Loucy (cell line): ENCODE results near the gene SLC4A9.
"Not testable (repeated sequence)": the region's sequence is repeated elsewhere in the genome, so short reads cannot be mapped to it uniquely, and the experiment has no call there.

Experiments used
- H2AFZ ChIP-seq: fragments of 200-600 bp; sonication (generic); 2 replicates; pipeline ENCODE4 v1.6.0; 2016; ENCODE audit warnings: antibody characterized with exemption, mild to moderate bottlenecking, low read length, moderate library complexity
- H3F3A ChIP-seq: fragments of 200-600 bp; 2 replicates; pipeline ENCODE4 v1.6.0; 2016; ENCODE audit warnings: antibody characterized with exemption, low read depth, mild to moderate bottlenecking
- H3K27me3 ChIP-seq: fragments of 200-600 bp; sonication (generic); 2 replicates; pipeline ENCODE4 v1.6.1; 2014; ENCODE audit warnings: low read length, mild to moderate bottlenecking; ENCODE audit not compliant: insufficient read depth, poor library complexity, severe bottlenecking
- H3K36me3 ChIP-seq: fragments of 200-600 bp; sonication (generic); 2 replicates; pipeline ENCODE4 v1.6.1; 2016; ENCODE audit warnings: low read length; ENCODE audit not compliant: insufficient read depth
- H3K4me1 ChIP-seq: fragments of 200-600 bp; sonication (generic); 2 replicates; pipeline ENCODE4 v1.5.1; 2014; ENCODE audit warnings: low read length, mild to moderate bottlenecking; ENCODE audit not compliant: insufficient read depth, poor library complexity, severe bottlenecking
- H3K4me2 ChIP-seq: fragments of 200-600 bp; sonication (generic); 2 replicates; pipeline ENCODE4 v1.6.0; 2014; ENCODE audit warnings: antibody characterized with exemption, low read length, low read depth, mild to moderate bottlenecking; ENCODE audit not compliant: poor library complexity, severe bottlenecking
- H3K4me3 ChIP-seq: fragments of 200-600 bp; sonication (generic); 2 replicates; pipeline ENCODE4 v1.5.1; 2014; ENCODE audit warnings: low read length, mild to moderate bottlenecking, mixed read lengths; ENCODE audit not compliant: poor library complexity, severe bottlenecking
- H3K79me2 ChIP-seq: fragments of 200-600 bp; sonication (generic); 2 replicates; pipeline ENCODE4 v1.6.1; 2014; ENCODE audit warnings: low read length; ENCODE audit not compliant: insufficient read depth
- H3K9ac ChIP-seq: fragments of 200-600 bp; sonication (generic); 2 replicates; pipeline ENCODE4 v1.6.0; 2014; ENCODE audit warnings: mild to moderate bottlenecking, low read depth, low read length, moderate library complexity; ENCODE audit not compliant: poor library complexity, severe bottlenecking
- H3K9me2 ChIP-seq: fragments of 200-600 bp; sonication (generic); replicated peaks from 2 replicates; pipeline ENCODE4 v1.6.1; 2016; ENCODE audit warnings: low read depth, low read length, mixed read lengths
- H3K9me3 ChIP-seq: fragments of 200-600 bp; sonication (generic); 2 replicates; pipeline ENCODE4 v1.6.1; 2014; ENCODE audit warnings: mild to moderate bottlenecking, antibody characterized with exemption, low read length, low read depth; ENCODE audit not compliant: insufficient read depth
- H4K20me1 ChIP-seq: fragments of 200-600 bp; sonication (generic); 2 replicates; pipeline ENCODE4 v1.6.0; 2014; ENCODE audit warnings: antibody characterized with exemption, low read length, mild to moderate bottlenecking; ENCODE audit not compliant: insufficient read depth, poor library complexity, severe bottlenecking
- CTCF ChIP-seq: fragments of 200-600 bp; sonication (generic); conservative IDR thresholded peaks from 2 replicates; pipeline ENCODE4 v1.5.1; 2014; ENCODE audit warnings: mild to moderate bottlenecking, antibody characterized with exemption, low read length
- EZH2phosphoT487 ChIP-seq: fragments of 200-600 bp; IDR thresholded peaks from 2 replicates; pipeline ENCODE4 v1.6.1; 2018; ENCODE audit warnings: antibody characterized with exemption, mild to moderate bottlenecking, moderate library complexity, borderline replicate concordance

Gene SLC4A9

DNA sequence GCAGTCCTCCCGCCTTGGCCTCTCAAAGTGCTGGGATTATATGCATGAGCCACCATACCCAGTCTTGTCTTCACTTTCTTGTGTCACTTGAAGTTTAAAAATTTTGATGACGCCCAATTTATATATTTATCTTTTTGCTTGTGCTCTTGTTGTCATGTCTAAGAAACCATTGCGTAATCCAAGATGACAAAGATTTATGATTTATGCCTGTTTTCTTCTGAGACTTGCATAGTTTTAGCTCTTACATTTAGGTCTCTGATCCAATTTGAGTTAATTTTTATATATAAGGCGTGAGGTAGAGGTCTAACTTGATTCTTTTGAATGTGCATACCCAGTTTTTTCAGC is 60.2 kb downstream of the SLC4A9 start:
- H3K79me2 ChIP-seq, result peaks cover 97% of the 10 kb centered on the region
- no peaks in the 10 kb centered on the region for H3K9me3 ChIP-seq
- H3K36me3 ChIP-seq, result peaks cover 4% of the 10 kb centered on the region; the same call in 1 of the 2 replicates
- H3K27me3 ChIP-seq, result no peaks in the 10 kb centered on the region
- no peaks in the 10 kb centered on the region for H3K4me1 ChIP-seq
- H3K4me2 ChIP-seq, result no peak overlapping the region
- no peak overlapping the region for H3K4me3 ChIP-seq
- H3K9me2 ChIP-seq, result no peaks in the 10 kb centered on the region
- no peaks in the 10 kb centered on the region for H3F3A ChIP-seq
- TF ChIP-seq CTCF (no peak), EZH2phosphoT487 (no peak)
- H2AFZ ChIP-seq, result no peak overlapping the region
- peaks cover 79% of the 10 kb centered on the region for H4K20me1 ChIP-seq
- no peak overlapping the region for H3K9ac ChIP-seq

DNA sequence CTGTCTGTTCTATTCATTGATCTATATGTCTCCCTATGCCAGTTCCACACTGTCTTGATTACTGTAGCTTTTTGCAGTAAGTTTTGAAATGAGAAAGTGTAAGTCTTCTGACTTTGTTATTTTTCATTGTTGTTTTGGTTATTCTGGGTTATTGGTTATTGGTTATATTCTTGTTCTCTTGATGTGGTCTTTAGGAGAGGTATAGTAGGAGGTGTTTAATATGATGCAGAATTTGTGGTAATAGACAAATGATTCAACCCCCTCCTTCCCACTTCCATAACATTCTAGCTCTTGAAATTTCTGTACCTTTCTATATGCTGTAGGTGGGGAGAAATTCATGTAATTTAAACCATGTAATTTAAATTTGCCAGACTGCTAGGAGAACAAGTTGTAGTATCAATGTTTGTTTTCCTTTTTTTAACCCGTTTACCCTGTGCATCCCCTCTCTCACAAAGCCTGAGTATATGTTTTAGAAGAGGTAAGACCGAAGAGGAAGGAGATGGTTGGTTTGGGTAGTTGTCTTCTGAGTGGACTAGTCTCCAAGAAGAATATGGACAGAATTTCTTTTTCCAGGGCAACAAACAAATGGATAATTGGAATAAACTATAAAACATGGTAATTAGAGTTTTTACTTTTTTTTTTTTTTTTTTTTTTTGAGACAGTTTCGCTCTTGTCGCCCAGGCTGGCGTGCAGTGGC is 60.8 kb downstream of the SLC4A9 start:
- no peaks in the 10 kb centered on the region for H3K4me1 ChIP-seq
- H2AFZ ChIP-seq, result no peak overlapping the region
- H3K9me2 ChIP-seq, result no peaks in the 10 kb centered on the region
- H3K79me2 ChIP-seq, result peaks cover 99% of the 10 kb centered on the region
- no peak for TF ChIP-seq CTCF
- TF ChIP-seq EZH2phosphoT487, result no peak
- no peak overlapping the region for H3K4me2 ChIP-seq
- no peak overlapping the region for H3K4me3 ChIP-seq
- peaks cover 85% of the 10 kb centered on the region for H4K20me1 ChIP-seq
- H3K36me3 ChIP-seq, result peaks cover 10% of the 10 kb centered on the region; the same call in 1 of the 2 replicates
- H3K9me3 ChIP-seq, result no peaks in the 10 kb centered on the region
- H3K9ac ChIP-seq, result no peak overlapping the region
- H3F3A ChIP-seq, result no peaks in the 10 kb centered on the region
- no peaks in the 10 kb centered on the region for H3K27me3 ChIP-seq

DNA sequence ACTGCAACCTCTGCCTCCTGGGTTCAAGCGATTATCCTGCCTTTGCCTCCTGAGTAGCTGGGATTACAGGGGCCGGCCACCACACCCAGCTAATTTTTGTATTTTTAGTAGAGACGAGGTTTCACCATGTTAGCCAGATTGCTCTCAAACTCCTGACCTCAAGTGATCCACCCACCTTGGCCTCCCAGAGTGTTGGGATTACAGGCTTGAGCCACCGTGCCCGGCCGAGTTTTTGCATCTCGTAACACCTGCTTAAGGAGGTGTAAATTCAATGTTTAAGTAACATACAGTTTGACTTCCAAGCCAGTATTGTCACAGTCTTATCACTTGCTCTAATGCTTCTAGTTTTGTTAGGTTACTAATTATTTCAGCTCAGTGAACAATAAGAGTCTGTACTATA is 61.4 kb downstream of the SLC4A9 start:
- not testable (repeated sequence) for H3F3A ChIP-seq, H3K9ac ChIP-seq, H3K4me2 ChIP-seq, H3K9me2 ChIP-seq, H3K4me3 ChIP-seq, H3K4me1 ChIP-seq, H3K9me3 ChIP-seq, H2AFZ ChIP-seq, H3K36me3 ChIP-seq, H3K27me3 ChIP-seq
- peaks cover 98% of the 10 kb centered on the region for H3K79me2 ChIP-seq
- H4K20me1 ChIP-seq, result peaks cover 82% of the 10 kb centered on the region

DNA sequence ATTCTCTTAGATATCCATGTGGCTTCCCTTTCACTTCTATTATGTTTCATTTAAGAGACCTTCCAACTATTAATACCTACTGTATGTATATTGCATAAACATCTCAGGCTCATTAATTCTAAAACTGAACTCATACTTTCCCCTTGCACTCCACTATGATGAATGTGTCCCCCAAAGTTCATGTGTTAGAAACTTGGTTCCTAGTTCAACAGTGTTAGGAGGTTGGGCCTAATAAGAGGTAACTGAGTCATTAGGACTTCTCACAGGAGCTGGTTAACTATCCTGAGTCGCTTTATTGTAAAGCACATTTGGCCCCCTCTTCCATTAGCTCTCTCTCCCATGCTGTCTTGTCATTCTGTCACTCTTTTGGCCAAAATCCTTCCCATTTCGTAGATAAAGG is 63.6 kb downstream of the SLC4A9 start:
- Histone ChIP-seq H3K4me2 (no peak overlapping the region), H3K9me2 (no peaks in the 10 kb centered on the region), H3F3A (no peaks in the 10 kb centered on the region), H3K4me3 (no peak overlapping the region), H4K20me1 (peaks cover 64% of the 10 kb centered on the region), H3K79me2 (peaks cover 79% of the 10 kb centered on the region), H3K9ac (no peak overlapping the region), H3K36me3 (peaks cover 6% of the 10 kb centered on the region; the same call in 1 of the 2 replicates), H2AFZ (no peak overlapping the region), H3K27me3 (no peaks in the 10 kb centered on the region), H3K4me1 (no peaks in the 10 kb centered on the region), H3K9me3 (no peaks in the 10 kb centered on the region)
- no peak for TF ChIP-seq CTCF
- TF ChIP-seq EZH2phosphoT487, result no peak
